Erythroblast (primary cell): ENCODE measurements around the gene RABEP1.

ENCODE experiments used
- GATA1 ChIP-seq: IDR thresholded peaks from 2 replicates; pipeline ENCODE4 v1.6.1; 2011; ENCODE audit warnings: low read depth, mild to moderate bottlenecking, control low read depth, low read length, moderate library complexity
- POLR2A ChIP-seq: IDR thresholded peaks from 2 replicates; pipeline ENCODE4 v1.6.1; 2011; ENCODE audit warnings: mild to moderate bottlenecking, low read length

DNA sequence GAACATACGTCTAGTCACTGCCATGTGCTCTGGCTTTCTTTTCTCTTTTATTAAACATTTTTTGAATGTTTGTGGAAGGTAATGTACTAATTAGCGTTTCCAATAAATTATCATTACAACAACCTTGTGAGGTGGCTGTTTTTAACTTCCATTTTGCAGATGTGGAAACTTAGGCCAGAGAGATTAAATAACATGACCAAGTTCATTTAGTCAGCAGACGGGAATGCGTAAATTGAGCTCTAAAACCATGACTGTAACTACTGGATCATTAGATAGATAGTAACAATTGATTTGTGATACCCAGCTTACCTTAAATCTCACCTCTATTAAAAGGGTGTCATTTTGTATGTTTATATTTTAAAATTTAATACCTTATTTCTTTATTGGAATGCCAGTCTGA, 49.4 kb downstream of the RABEP1 start:
- TF ChIP-seq POLR2A (no peak), GATA1 (no peak)
